Parathyroid adenoma (tissue), 2 donors: Measurements from ENCODE around the gene SERPINA4.

Source experiments
- H2AFZ ChIP-seq: fragments of 300-600 bp; sonication (generic); one replicate; pipeline ENCODE4 v1.7.0; 2017; ENCODE audit warnings: antibody characterized with exemption, mild to moderate bottlenecking
- H3K27ac ChIP-seq: fragments of 300-600 bp; sonication (generic); one replicate; pipeline ENCODE4 v1.7.0; 2017
- H3K27me3 ChIP-seq: fragments of 300-600 bp; sonication (generic); one replicate; pipeline ENCODE4 v1.7.0; 2017; ENCODE audit warnings: low read length; ENCODE audit not compliant: control insufficient read depth, insufficient read depth
- H3K36me3 ChIP-seq: fragments of 300-600 bp; sonication (generic); one replicate; pipeline ENCODE4 v1.7.0; 2017; ENCODE audit warnings: low read length; ENCODE audit not compliant: control insufficient read depth, insufficient read depth
- H3K4me1 ChIP-seq: fragments of 300-600 bp; sonication (generic); one replicate; pipeline ENCODE4 v1.7.0; 2017; ENCODE audit warnings: control low read depth
- H3K4me2 ChIP-seq: fragments of 300-600 bp; sonication (generic); one replicate; pipeline ENCODE4 v1.7.0; 2017; ENCODE audit warnings: low read length
- H3K4me3 ChIP-seq: fragments of 300-600 bp; sonication (generic); one replicate; pipeline ENCODE4 v1.7.0; 2017; ENCODE audit warnings: low read depth, low read length
- H3K79me2 ChIP-seq: fragments of 300-600 bp; sonication (generic); one replicate; pipeline ENCODE4 v1.7.0; 2017; ENCODE audit warnings: control low read depth
- H3K9ac ChIP-seq: fragments of 300-600 bp; sonication (generic); one replicate; pipeline ENCODE4 v1.7.0; 2017; ENCODE audit warnings: mild to moderate bottlenecking
- H3K9me3 ChIP-seq: fragments of 300-600 bp; sonication (generic); one replicate; pipeline ENCODE4 v1.7.0; 2017; ENCODE audit warnings: low read length; ENCODE audit not compliant: control insufficient read depth
- TF ChIP-seq, protein P1 (sequence below): fragments of 300-600 bp; sonication (generic); IDR thresholded peaks from one replicate; pipeline ENCODE4 v1.7.0; 2017; ENCODE audit warnings: antibody characterized with exemption, mild to moderate bottlenecking
- donor health status: primary hyperparathyroidism.

Gene SERPINA4

GRCh38 chr14:94611179-94611578 is 49.9 kb downstream of the SERPINA4 start:
- H3K27ac ChIP-seq: no peak overlapping the region
- H3K4me1 ChIP-seq: no peaks in the 10 kb centered on the region
- H3K9ac ChIP-seq: no peak overlapping the region

DNA sequence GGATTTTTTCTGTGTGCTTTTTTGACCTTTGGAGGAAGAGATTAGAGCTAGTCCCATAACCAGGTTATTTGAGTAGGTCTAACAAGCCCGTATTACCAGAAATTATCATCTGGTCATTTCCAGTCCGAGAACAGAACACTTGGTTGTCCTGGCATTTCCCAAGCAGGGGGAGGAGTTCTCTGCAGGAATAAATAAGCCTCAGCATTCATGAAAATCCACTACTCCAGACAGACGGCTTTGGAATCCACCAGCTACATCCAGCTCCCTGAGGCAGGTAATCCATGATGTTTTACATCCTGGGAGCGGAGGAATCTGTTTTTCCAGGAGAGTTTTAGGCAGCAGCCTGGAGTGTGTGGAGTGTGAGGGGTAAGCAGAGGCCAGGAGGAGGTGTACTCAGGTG is 50.9 kb downstream of the SERPINA4 start, which contains the start of gene SERPINA3:
Gene SERPINA3 (plus strand): TSS at position 218 of the 400 bp plus-strand sequence. CDS start 2,051 bp downstream, outside the sequence.
- no peak within 1 kb of the TSS for H3K9ac ChIP-seq
- no peaks in the 10 kb centered on the region for H3K9me3 ChIP-seq
- no peaks in the 10 kb centered on the region for H3K79me2 ChIP-seq
- no peak within 1 kb of the TSS for H3K27ac ChIP-seq
- TF ChIP-seq, protein P1, sequence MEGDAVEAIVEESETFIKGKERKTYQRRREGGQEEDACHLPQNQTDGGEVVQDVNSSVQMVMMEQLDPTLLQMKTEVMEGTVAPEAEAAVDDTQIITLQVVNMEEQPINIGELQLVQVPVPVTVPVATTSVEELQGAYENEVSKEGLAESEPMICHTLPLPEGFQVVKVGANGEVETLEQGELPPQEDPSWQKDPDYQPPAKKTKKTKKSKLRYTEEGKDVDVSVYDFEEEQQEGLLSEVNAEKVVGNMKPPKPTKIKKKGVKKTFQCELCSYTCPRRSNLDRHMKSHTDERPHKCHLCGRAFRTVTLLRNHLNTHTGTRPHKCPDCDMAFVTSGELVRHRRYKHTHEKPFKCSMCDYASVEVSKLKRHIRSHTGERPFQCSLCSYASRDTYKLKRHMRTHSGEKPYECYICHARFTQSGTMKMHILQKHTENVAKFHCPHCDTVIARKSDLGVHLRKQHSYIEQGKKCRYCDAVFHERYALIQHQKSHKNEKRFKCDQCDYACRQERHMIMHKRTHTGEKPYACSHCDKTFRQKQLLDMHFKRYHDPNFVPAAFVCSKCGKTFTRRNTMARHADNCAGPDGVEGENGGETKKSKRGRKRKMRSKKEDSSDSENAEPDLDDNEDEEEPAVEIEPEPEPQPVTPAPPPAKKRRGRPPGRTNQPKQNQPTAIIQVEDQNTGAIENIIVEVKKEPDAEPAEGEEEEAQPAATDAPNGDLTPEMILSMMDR: no peak
- no peaks in the 10 kb centered on the region for H3K4me1 ChIP-seq
- peak within 1 kb of the TSS; percentile 28 for H2AFZ ChIP-seq
- no peaks in the 10 kb centered on the region for H3K36me3 ChIP-seq
- H3K4me2 ChIP-seq: no peak within 1 kb of the TSS
- H3K27me3 ChIP-seq: no peaks in the 10 kb centered on the region
- no peak within 1 kb of the TSS for H3K4me3 ChIP-seq

More at GRCh38 chr14:94611179-94611578, 49.9 kb downstream of the SERPINA4 start:
- H3K27me3 ChIP-seq: no peaks in the 10 kb centered on the region
- no peaks in the 10 kb centered on the region for H3K9me3 ChIP-seq
- TF ChIP-seq, protein P1: no peak
- H3K4me2 ChIP-seq: no peak overlapping the region
- no peaks in the 10 kb centered on the region for H3K36me3 ChIP-seq
- no peaks in the 10 kb centered on the region for H3K79me2 ChIP-seq
- no peak overlapping the region for H2AFZ ChIP-seq
- no peak overlapping the region for H3K4me3 ChIP-seq

DNA sequence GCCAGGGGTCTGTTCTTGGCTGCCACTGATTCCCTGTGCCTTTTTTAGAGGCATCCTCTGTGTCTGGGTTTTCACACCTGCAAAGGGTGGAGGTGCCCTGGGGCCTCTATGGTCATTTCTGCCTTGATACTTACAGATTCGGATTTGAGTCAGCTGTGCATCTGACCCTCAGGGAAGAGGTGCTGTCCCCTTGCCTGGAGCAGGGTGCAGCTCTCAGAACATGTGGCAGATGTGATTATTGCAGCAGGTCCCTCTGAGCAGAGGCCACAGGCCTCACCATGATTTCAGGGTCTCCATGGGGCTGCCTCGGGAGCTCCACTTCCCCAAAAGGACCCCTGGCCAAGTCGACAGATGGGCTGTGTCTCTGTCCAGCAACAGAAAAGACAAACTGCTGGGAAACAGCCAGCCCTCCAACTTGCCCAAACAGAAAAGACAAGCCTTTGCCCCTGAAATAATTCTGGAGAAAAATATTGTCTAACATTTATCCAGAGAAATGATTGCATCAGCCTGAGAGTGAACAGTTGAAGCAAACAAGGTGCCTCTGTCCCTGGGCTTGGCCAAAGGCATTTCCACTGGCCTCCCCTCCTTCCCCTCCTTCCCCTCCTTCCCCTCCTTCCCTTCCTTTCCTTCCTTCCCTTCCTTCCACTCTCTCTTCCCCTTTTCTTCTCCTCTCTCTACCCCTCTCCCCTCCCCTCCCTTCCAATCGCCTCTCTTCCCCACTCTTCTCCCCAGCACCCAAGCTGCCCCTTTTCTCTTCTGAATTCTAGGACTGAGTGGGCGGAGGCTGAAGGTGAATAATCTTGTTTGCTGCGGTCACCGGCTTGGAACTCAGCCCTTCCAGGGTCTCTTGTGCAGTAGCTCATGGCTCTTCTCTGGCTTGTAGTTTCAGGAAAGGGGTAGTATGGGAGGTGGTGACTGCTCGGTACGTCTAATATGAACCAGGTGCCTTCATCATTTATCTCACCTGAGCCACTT is 51.6 kb downstream of the SERPINA4 start:
- Histone ChIP-seq H3K4me1 (no peaks in the 10 kb centered on the region), H3K27me3 (no peaks in the 10 kb centered on the region), H3K27ac (no peak overlapping the region), H3K79me2 (no peaks in the 10 kb centered on the region), H3K36me3 (no peaks in the 10 kb centered on the region), H3K4me3 (no peak overlapping the region), H2AFZ (peak overlapping the region; percentile 28), H3K9ac (no peak overlapping the region), H3K9me3 (no peaks in the 10 kb centered on the region), H3K4me2 (no peak overlapping the region)
- TF ChIP-seq, protein P1: no peak

GRCh38 chr14:94613720-94614644 is 52.7 kb downstream of the SERPINA4 start:
- H3K36me3 ChIP-seq: no peaks in the 10 kb centered on the region
- H3K9me3 ChIP-seq: no peaks in the 10 kb centered on the region
- no peak overlapping the region for H3K4me3 ChIP-seq
- TF ChIP-seq, protein P1: no peak
- H3K27me3 ChIP-seq: no peaks in the 10 kb centered on the region
- H3K4me1 ChIP-seq: no peaks in the 10 kb centered on the region
- no peak overlapping the region for H3K4me2 ChIP-seq
- H3K27ac ChIP-seq: no peak overlapping the region
- H3K79me2 ChIP-seq: no peaks in the 10 kb centered on the region
- H2AFZ ChIP-seq: no peak overlapping the region
- no peak overlapping the region for H3K9ac ChIP-seq
